OCI-LY1 (cell line): Measurements from ENCODE around the gene DIP2A.

Experiments
- H2AFZ ChIP-seq: fragments of 200-600 bp; sonication (generic), shearing (Covaris generic); 2 replicates; pipeline ENCODE4 v1.6.0; 2014; ENCODE audit warnings: antibody characterized with exemption, mild to moderate bottlenecking, low read length
- H3F3A ChIP-seq: fragments of 200-600 bp; sonication (generic), shearing (Covaris generic); 2 replicates; pipeline ENCODE4 v1.6.0; 2014; ENCODE audit warnings: mild to moderate bottlenecking, antibody characterized with exemption, low read length, moderate library complexity; ENCODE audit not compliant: insufficient read depth
- H3K27ac ChIP-seq: fragments of 200-600 bp; sonication (generic); 2 replicates; pipeline ENCODE4 v1.5.1; 2014; ENCODE audit warnings: low read length, mixed run types, mild to moderate bottlenecking, low read depth; ENCODE audit not compliant: poor library complexity, severe bottlenecking
- H3K27me3 ChIP-seq: fragments of 200-600 bp; sonication (generic); 2 replicates; pipeline ENCODE4 v1.6.0; 2014; ENCODE audit warnings: antibody characterized with exemption, mild to moderate bottlenecking, low read length, moderate library complexity; ENCODE audit not compliant: insufficient read depth
- H3K36me3 ChIP-seq: fragments of 200-600 bp; sonication (generic); 2 replicates; pipeline ENCODE4 v1.6.1; 2014; ENCODE audit warnings: mild to moderate bottlenecking, antibody characterized with exemption, low read length, moderate library complexity, mixed read lengths; ENCODE audit not compliant: insufficient read depth
- H3K4me1 ChIP-seq: fragments of 200-600 bp; sonication (generic); 2 replicates; pipeline ENCODE4 v1.5.1; 2014; ENCODE audit warnings: mild to moderate bottlenecking, low read length, moderate library complexity; ENCODE audit not compliant: insufficient read depth, severe bottlenecking
- H3K4me2 ChIP-seq: fragments of 200-600 bp; sonication (generic), shearing (Covaris generic); 2 replicates; pipeline ENCODE4 v1.6.1; 2014; ENCODE audit warnings: low read length
- H3K4me3 ChIP-seq: fragments of 200-600 bp; sonication (generic); 2 replicates; pipeline ENCODE4 v1.5.1; 2014; ENCODE audit warnings: low read length, low read depth, mild to moderate bottlenecking, mixed read lengths; ENCODE audit not compliant: poor library complexity, severe bottlenecking
- H3K79me2 ChIP-seq: fragments of 200-600 bp; shearing (Covaris generic); 2 replicates; pipeline ENCODE4 v1.6.1; 2016; ENCODE audit warnings: mixed run types, low read length, mixed read lengths; ENCODE audit not compliant: insufficient read depth
- H3K9ac ChIP-seq: fragments of 200-600 bp; sonication (generic), shearing (Covaris generic); 2 replicates; pipeline ENCODE4 v1.6.1; 2014; ENCODE audit warnings: mild to moderate bottlenecking, low read length, mixed read lengths
- H3K9me2 ChIP-seq: fragments of 200-600 bp; sonication (generic), shearing (Covaris generic); 2 replicates; pipeline ENCODE4 v1.6.1; 2014; ENCODE audit warnings: low read depth, mild to moderate bottlenecking, low read length, mixed read lengths
- H3K9me3 ChIP-seq: fragments of 200-600 bp; shearing (Covaris generic); 2 replicates; pipeline ENCODE4 v1.6.1; 2014; ENCODE audit warnings: low read length, mixed read lengths
- H4K20me1 ChIP-seq: fragments of 200-600 bp; sonication (generic), shearing (Covaris generic); 2 replicates; pipeline ENCODE4 v1.6.0; 2016; ENCODE audit warnings: mild to moderate bottlenecking, low read length; ENCODE audit not compliant: insufficient read depth
- EZH2 ChIP-seq: fragments of 200-600 bp; sonication (generic), shearing (Covaris generic); IDR thresholded peaks from 2 replicates; pipeline ENCODE4 v1.8.0; 2017; ENCODE audit warnings: borderline replicate concordance, mixed run types, mild to moderate bottlenecking, antibody characterized with exemption, low read length, moderate library complexity, mixed read lengths
- TF ChIP-seq, protein P1 (sequence below): fragments of 200-600 bp; sonication (generic), shearing (Covaris generic); IDR thresholded peaks from 2 replicates; pipeline ENCODE4 v1.5.1; 2017; ENCODE audit warnings: mild to moderate bottlenecking, antibody characterized with exemption, low read length, moderate library complexity, mixed read lengths

DIP2A gene

DNA sequence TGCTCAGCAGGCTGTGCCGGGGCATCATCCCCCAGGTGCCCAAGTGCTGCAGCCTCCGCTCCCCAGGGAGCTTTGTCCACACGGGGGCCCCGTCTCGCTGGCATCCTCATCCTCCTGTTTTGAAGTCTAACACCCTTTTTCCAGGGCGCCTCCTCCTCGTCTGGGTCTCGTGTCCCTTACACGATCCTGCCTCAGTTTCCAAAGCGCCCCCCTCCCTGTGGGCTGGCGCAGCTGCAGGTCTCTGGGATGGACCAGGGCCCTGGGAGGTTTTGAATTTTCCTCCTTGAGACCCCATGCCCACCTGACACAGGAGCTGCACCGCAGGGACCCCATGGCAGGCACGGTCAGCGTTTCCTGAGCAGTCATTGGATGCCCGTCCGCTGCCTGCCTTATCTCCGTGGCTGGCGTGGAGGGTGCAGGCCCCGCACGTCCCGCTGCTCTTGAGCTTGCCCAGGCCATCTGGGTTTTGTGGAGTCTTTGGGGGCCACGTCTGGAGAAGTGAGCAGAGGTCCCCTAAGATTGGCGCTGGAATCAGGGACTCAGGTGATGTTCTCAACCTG, 37.4 kb upstream of the DIP2A start:
- Histone ChIP-seq H3K9ac (no peak overlapping the region), H3K4me2 (no peak overlapping the region)

DNA sequence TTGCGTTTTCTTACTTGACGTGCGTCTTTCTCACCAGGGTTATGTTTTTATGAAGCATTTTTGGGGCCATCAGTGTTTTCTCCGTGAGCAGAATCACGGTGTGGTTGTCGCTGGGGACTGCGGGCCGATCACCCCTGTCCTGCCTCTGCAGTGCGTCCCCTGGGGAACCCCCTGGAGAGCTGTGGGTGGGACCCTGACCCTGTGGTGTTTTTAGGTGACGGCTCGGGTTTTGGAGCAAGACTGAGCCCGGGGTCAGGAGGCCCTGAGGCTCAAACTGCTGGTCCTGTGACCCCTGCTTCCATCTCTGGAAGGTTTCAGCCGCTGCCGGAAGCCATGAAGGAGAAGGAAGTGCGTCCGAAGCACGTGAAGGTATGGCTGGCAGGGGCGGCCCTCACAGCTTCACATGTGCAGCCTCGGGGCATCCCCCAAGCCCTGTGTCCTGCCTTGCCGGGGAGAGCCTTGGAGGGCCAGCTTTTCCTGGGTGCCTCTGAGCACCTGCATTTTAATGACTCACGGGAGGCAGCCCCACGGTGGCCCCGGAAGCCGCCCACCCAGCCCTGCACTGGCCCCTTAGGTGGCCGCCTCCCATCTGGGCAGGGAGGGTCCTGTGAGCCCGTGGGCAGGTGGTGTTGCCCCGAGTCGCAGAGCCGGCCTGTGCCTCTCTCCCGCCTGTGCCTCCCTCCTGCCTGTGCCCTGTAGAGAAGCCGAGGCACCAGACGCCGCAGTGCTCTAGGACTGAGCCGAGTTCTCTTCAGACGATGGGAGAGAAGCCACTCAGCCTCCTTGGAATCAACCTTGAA, 36.7 kb upstream of the DIP2A start:
- H3F3A ChIP-seq: no peaks in the 10 kb centered on the region
- H3K9me3 ChIP-seq: no peaks in the 10 kb centered on the region
- H2AFZ ChIP-seq: no peak overlapping the region
- no peak overlapping the region for H3K27ac ChIP-seq
- no peak overlapping the region for H3K4me2 ChIP-seq
- H3K9ac ChIP-seq: no peak overlapping the region
- H3K4me3 ChIP-seq: no peak overlapping the region
- H4K20me1 ChIP-seq: no peaks in the 10 kb centered on the region
- no peaks in the 10 kb centered on the region for H3K79me2 ChIP-seq
- no peaks in the 10 kb centered on the region for H3K27me3 ChIP-seq
- H3K4me1 ChIP-seq: no peaks in the 10 kb centered on the region
- TF ChIP-seq EZH2: no peak
- TF ChIP-seq, protein P1, sequence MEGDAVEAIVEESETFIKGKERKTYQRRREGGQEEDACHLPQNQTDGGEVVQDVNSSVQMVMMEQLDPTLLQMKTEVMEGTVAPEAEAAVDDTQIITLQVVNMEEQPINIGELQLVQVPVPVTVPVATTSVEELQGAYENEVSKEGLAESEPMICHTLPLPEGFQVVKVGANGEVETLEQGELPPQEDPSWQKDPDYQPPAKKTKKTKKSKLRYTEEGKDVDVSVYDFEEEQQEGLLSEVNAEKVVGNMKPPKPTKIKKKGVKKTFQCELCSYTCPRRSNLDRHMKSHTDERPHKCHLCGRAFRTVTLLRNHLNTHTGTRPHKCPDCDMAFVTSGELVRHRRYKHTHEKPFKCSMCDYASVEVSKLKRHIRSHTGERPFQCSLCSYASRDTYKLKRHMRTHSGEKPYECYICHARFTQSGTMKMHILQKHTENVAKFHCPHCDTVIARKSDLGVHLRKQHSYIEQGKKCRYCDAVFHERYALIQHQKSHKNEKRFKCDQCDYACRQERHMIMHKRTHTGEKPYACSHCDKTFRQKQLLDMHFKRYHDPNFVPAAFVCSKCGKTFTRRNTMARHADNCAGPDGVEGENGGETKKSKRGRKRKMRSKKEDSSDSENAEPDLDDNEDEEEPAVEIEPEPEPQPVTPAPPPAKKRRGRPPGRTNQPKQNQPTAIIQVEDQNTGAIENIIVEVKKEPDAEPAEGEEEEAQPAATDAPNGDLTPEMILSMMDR: no peak
- no peaks in the 10 kb centered on the region for H3K9me2 ChIP-seq
- peaks cover 30% of the 10 kb centered on the region for H3K36me3 ChIP-seq

More for the DNA sequence above, 37.4 kb upstream of the DIP2A start:
- Histone ChIP-seq H3K4me3 (no peak overlapping the region), H3K79me2 (no peaks in the 10 kb centered on the region), H3K36me3 (peaks cover 37% of the 10 kb centered on the region), H3K27ac (no peak overlapping the region), H3K4me1 (no peaks in the 10 kb centered on the region), H3F3A (no peaks in the 10 kb centered on the region), H3K9me3 (no peaks in the 10 kb centered on the region), H3K9me2 (no peaks in the 10 kb centered on the region), H4K20me1 (no peaks in the 10 kb centered on the region), H3K27me3 (no peaks in the 10 kb centered on the region), H2AFZ (no peak overlapping the region)
- TF ChIP-seq EZH2: no peak
- TF ChIP-seq, protein P1: no peak

DNA sequence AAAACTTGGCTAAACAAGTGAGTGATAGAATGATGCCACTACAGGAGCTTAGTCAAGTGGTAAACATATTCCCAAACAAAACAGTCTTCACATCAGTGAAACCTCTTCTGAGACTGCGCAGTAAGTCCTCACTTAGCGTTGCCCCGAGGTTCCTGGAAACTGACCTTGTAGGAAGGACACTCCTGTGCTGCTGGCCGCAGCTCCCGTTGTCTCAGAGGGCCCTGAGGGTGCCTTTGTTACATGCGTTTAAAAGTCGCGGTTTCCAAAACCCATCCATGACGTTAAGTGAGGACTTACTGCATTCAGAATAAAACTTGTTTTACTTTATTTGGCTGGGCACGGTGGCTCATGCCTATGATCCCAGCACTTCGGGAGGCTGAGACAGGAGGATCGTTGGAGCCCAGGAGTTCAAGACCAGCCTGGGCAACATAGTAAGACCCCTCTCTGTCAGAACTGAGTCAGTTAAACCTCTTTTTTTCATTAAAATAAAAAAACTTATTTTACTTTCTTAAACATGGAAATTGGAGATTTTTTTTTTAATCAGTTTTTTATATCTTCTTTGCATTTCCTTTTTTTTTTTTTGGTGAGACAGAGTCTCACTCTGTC, 36.0 kb upstream of the DIP2A start:
- H3F3A ChIP-seq: no peaks in the 10 kb centered on the region
- peaks cover 36% of the 10 kb centered on the region for H3K36me3 ChIP-seq
- H3K4me1 ChIP-seq: no peaks in the 10 kb centered on the region
- no peak overlapping the region for H3K4me2 ChIP-seq
- H3K4me3 ChIP-seq: no peak overlapping the region
- H3K79me2 ChIP-seq: no peaks in the 10 kb centered on the region
- no peaks in the 10 kb centered on the region for H3K9me2 ChIP-seq
- H3K27me3 ChIP-seq: no peaks in the 10 kb centered on the region
- H3K9ac ChIP-seq: no peak overlapping the region
- no peaks in the 10 kb centered on the region for H4K20me1 ChIP-seq
- H3K27ac ChIP-seq: no peak overlapping the region
- no peaks in the 10 kb centered on the region for H3K9me3 ChIP-seq
- no peak overlapping the region for H2AFZ ChIP-seq
- TF ChIP-seq, protein P1: no peak
